Measurements from ENCODE around the gene SDK2.

DNA sequence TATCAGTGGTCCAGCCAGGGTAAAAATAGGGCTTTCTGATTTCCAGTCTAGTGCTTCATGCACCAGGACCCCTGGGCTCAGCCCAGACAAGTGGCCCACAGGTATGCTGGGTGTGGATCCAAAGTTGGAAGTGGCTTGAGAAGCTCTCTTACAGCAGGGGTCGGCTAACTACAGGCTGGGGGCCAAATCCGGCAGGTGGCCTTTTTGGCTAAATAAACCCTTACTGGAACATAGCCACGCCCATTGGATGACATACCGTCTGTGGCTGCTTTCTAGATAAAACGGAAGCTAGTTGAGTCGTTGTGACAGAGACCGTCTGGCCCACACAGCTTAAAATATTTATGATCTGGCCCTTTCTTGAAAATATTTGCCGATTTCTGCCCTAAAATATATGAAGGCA is 213.4 kb downstream of the SDK2 start:
- TF ChIP-seq, protein P1, sequence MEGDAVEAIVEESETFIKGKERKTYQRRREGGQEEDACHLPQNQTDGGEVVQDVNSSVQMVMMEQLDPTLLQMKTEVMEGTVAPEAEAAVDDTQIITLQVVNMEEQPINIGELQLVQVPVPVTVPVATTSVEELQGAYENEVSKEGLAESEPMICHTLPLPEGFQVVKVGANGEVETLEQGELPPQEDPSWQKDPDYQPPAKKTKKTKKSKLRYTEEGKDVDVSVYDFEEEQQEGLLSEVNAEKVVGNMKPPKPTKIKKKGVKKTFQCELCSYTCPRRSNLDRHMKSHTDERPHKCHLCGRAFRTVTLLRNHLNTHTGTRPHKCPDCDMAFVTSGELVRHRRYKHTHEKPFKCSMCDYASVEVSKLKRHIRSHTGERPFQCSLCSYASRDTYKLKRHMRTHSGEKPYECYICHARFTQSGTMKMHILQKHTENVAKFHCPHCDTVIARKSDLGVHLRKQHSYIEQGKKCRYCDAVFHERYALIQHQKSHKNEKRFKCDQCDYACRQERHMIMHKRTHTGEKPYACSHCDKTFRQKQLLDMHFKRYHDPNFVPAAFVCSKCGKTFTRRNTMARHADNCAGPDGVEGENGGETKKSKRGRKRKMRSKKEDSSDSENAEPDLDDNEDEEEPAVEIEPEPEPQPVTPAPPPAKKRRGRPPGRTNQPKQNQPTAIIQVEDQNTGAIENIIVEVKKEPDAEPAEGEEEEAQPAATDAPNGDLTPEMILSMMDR (IDR thresholded peaks at IDR 0.05; ENCODE audit: low read depth, low read length, poor library complexity, severe bottlenecking) = no peak
- TF ChIP-seq EZH2phosphoT487 (IDR thresholded peaks at IDR 0.05; ENCODE audit: borderline replicate concordance, low read length) = no peak

All from DOHH2 (cell line).